Gastroesophageal sphincter (tissue), 4 donors: ENCODE measurements around the gene COL28A1. TPM values are rescaled to one million over a fixed set of nuclear protein-coding genes. Genes with fewer than 3 reads are reported as not detected.
"Not testable (repeated sequence)": the region's sequence is repeated elsewhere in the genome, so short reads cannot be mapped to it uniquely, and the experiment has no call there.

ENCODE experiments used
- ATAC-seq: fragments of 150-250 bp; one replicate; pipeline ENCODE4 v1.9.1; 2016; ENCODE audit warnings: mild to moderate bottlenecking, moderate library complexity
- H3K27ac ChIP-seq, 4 donors: fragments of 200-600 bp; sonication (generic) in 3 of 4; 1 replicate in 3 of 4; 2 replicates in 1 of 4; pipeline ENCODE4 v1.5.1; 2016 to 2019
- H3K27me3 ChIP-seq: fragments of 200-600 bp; sonication (generic); one replicate; pipeline ENCODE4 v1.5.1; 2019
- H3K36me3 ChIP-seq, 2 donors: fragments of 200-600 bp; sonication (generic); one replicate each; pipeline ENCODE4 v1.5.1; 2019; ENCODE audit warnings: control low read depth in 1 of 2
- H3K4me1 ChIP-seq, 3 donors: fragments of 200-600 bp; sonication (generic); 1 replicate in 2 of 3; 2 replicates in 1 of 3; pipeline ENCODE4 v1.5.1; 2016 to 2019; ENCODE audit warnings: control low read depth in 2 of 3
- H3K4me3 ChIP-seq, 2 donors: fragments of 200-600 bp; sonication (generic); one replicate each; pipeline ENCODE4 v1.5.1; 2019; ENCODE audit warnings: mild to moderate bottlenecking in 1 of 2, moderate library complexity in 1 of 2
- H3K9me3 ChIP-seq, 3 donors: fragments of 200-600 bp; sonication (generic); one replicate each; pipeline ENCODE4 v1.5.1; 2017 to 2019; ENCODE audit warnings: control low read depth in 2 of 3
- CTCF ChIP-seq, 4 experiments: fragments of 200-600 bp in 2 of 4; fragments of 450-650 bp in 2 of 4; sonication (generic) in 1 of 4; IDR thresholded peaks; one replicate each; pipeline ENCODE4 v1.5.1; 2017 to 2019; ENCODE audit warnings: antibody characterized with exemption in 4 of 4, mild to moderate bottlenecking in 2 of 4, moderate library complexity in 2 of 4
- EP300 ChIP-seq: sonication (generic); formaldehyde crosslinking; IDR thresholded peaks from one replicate; pipeline ENCODE4 v1.6.1; 2017; ENCODE audit warnings: antibody characterized with exemption, mild to moderate bottlenecking
- POLR2A ChIP-seq, 2 donors: fragments of 450-650 bp; IDR thresholded peaks; one replicate each; pipeline ENCODE4 v1.6.1; 2017; ENCODE audit warnings: antibody characterized with exemption in 2 of 2, mild to moderate bottlenecking in 2 of 2, moderate library complexity in 1 of 2
- POLR2AphosphoS5 ChIP-seq: sonication (generic); formaldehyde crosslinking; IDR thresholded peaks from one replicate; pipeline ENCODE4 v1.6.1; 2017; ENCODE audit warnings: antibody characterized with exemption
- WGBS, 2 donors: methylation state at CpG; one replicate each; pipeline ENCODE4 v1.1.5; 2018; ENCODE audit warnings: low coverage in 1 of 2; 5-methylcytosine and 5-hydroxymethylcytosine counted together
- total RNA-seq, 4 donors: library from RNA; depleted of rRNA; stranded (reverse); fragments of >200 nt; gene quantifications; one replicate each; pipeline ENCODE4 v1.1.0, GENCODE V29; 2016

Gene COL28A1
- total RNA-seq, 4 donors from 2014 or later = 12.5 to 21.3 (median 18.7) TPM

- TF ChIP-seq POLR2A (IDR thresholded peaks at IDR 0.05) (no peak), POLR2AphosphoS5 (no peak), CTCF (IDR thresholded peaks at IDR 0.05) (no peak), EP300 (no peak)
- ATAC-seq = no peak
- H3K4me3 ChIP-seq = no peak overlapping the region
Observed at GRCh38 chr7:7474436-7474835, 61.2 kb downstream of the COL28A1 start.

DNA sequence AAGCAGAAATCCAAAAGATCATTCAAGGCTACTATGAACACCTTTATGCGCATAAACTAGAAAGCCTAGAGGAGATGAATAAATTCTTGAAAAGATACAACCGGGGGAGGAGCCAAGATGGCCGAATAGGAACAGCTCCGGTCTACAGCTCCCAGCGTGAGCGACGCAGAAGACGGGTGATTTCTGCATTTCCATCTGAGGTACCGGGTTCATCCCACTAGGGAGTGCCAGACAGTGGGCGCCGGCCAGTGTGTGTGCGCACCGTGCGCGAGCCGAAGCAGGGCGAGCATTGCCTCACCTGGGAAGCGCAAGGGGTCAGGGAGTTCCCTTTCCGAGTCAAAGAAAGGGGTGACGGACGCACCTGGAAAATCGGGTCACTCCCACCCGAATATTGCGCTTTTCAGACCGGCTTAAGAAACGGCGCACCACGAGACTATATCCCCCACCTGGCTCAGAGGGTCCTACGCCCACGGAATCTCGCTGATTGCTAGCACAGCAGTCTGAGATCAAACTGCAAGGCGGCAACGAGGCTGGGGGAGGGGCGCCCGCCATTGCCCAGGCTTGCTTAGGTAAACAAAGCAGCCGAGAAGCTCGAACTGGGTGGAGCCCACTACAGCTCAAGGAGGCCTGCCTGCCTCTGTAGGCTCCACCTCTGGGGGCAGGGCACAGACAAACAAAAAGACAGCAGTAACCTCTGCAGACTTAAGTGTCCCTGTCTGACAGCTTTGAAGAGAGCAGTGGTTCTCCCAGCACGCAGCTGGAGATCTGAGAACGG lies 70.5 kb downstream of the COL28A1 start:
- not testable (repeated sequence) for H3K4me1 ChIP-seq, ATAC-seq, H3K27ac ChIP-seq, H3K4me3 ChIP-seq, H3K27me3 ChIP-seq, H3K36me3 ChIP-seq, H3K9me3 ChIP-seq
- 98% methylated on average over 8 of the region's 39 CpGs; no CpG with 5 or more reads in 1 of the 2 donors for WGBS, 2 donors

More at GRCh38 chr7:7474436-7474835, 61.2 kb downstream of the COL28A1 start:
- H3K27me3 ChIP-seq = no peaks in the 10 kb centered on the region
- no peaks in the 10 kb centered on the region for H3K4me1 ChIP-seq
- peaks cover 0 to 12% (median 0%) of the 10 kb centered on the region in 3 donors for H3K9me3 ChIP-seq
- H3K36me3 ChIP-seq = no peaks in the 10 kb centered on the region
- H3K27ac ChIP-seq = no peak overlapping the region

GRCh38 chr7:7454000-7454399 lies 81.7 kb downstream of the COL28A1 start:
- peaks cover 0 to 6% of the 10 kb centered on the region in 2 donors for H3K36me3 ChIP-seq
- peaks cover 0 to 11% (median 0%) of the 10 kb centered on the region in 3 donors for H3K9me3 ChIP-seq
- no peaks in the 10 kb centered on the region for H3K4me1 ChIP-seq
- no peak for ATAC-seq
- TF ChIP-seq CTCF (IDR thresholded peaks at IDR 0.05) (no peak), POLR2A (IDR thresholded peaks at IDR 0.05) (no peak), EP300 (no peak), POLR2AphosphoS5 (no peak)
- no peaks in the 10 kb centered on the region for H3K27me3 ChIP-seq
- no peak overlapping the region for H3K4me3 ChIP-seq
- no peak overlapping the region for H3K27ac ChIP-seq

DNA sequence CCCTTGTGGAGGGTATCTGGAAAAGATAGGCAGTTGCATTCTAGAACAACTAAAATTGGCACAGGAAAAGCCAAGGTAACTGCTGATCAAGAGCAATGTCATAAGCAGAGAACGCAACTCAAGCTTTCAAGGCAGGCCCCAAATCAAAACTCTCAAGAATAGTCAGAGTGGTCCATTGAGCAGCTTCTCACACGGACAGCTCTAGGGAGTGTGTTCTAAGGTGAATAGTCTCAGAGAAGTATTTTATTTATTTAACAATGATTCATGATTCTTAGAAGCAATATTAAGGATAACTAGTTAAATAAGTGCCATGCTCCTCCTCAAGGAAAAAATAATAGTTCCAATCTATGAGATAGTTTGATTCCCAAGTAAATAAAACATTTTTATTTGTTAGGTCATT lies 83.0 kb downstream of the COL28A1 start:
- Histone ChIP-seq H3K36me3 (peaks cover 0 to 6% of the 10 kb centered on the region in 2 donors), H3K4me3 (no peak overlapping the region), H3K27ac (no peak overlapping the region), H3K4me1 (no peaks in the 10 kb centered on the region), H3K9me3 (peaks cover 0 to 16% (median 0%) of the 10 kb centered on the region in 3 donors), H3K27me3 (no peaks in the 10 kb centered on the region)
- no peak for TF ChIP-seq EP300
- no peak for TF ChIP-seq POLR2AphosphoS5
- TF ChIP-seq CTCF (IDR thresholded peaks at IDR 0.05) = no peak
- no peak for TF ChIP-seq POLR2A (IDR thresholded peaks at IDR 0.05)
- ATAC-seq = no peak
- 44 to 77% methylated on average over 1 to 2 of the region's 2 CpGs for WGBS, 2 donors

DNA sequence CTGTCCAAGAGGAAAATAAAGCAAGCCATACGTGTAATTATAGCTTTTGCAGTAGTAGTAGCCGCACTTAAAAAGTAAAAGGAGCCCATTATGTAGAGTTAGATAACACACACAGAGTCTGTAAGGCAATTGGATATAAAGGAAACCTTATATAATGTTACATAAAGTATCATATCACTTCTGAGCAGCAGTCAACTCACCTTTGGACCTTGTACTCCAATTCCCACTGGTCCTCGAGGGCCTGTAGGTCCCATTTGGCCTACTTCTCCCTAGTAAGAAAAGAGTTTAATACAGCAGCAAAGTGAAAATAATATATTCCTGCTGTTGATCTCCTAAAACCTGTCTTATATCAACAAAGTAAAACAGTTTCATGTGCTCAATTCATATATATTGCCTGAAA lies 83.6 kb downstream of the COL28A1 start:
- no peaks in the 10 kb centered on the region for H3K4me1 ChIP-seq
- H3K27ac ChIP-seq = no peak overlapping the region
- H3K27me3 ChIP-seq = no peaks in the 10 kb centered on the region
- ATAC-seq = no peak
- H3K4me3 ChIP-seq = no peak overlapping the region
- TF ChIP-seq EP300 (no peak), POLR2A (IDR thresholded peaks at IDR 0.05) (no peak), POLR2AphosphoS5 (no peak), CTCF (IDR thresholded peaks at IDR 0.05) (no peak)
- 76 to 79% methylated on average over 3 of the region's 3 CpGs for WGBS, 2 donors
- H3K9me3 ChIP-seq = peaks cover 0 to 16% (median 0%) of the 10 kb centered on the region in 3 donors
- H3K36me3 ChIP-seq = peaks cover 0 to 6% of the 10 kb centered on the region in 2 donors
